Parathyroid adenoma (tissue), 2 donors: Measurements from ENCODE around the gene DPEP3.
"Not testable (repeated sequence)": the region's sequence is repeated elsewhere in the genome, so short reads cannot be mapped to it uniquely, and the experiment has no call there.

Experiments
- H2AFZ ChIP-seq: fragments of 300-600 bp; sonication (generic); one replicate; pipeline ENCODE4 v1.7.0; 2017; ENCODE audit warnings: antibody characterized with exemption, mild to moderate bottlenecking
- H3K27ac ChIP-seq: fragments of 300-600 bp; sonication (generic); one replicate; pipeline ENCODE4 v1.7.0; 2017
- H3K27me3 ChIP-seq: fragments of 300-600 bp; sonication (generic); one replicate; pipeline ENCODE4 v1.7.0; 2017; ENCODE audit warnings: low read length; ENCODE audit not compliant: control insufficient read depth, insufficient read depth
- H3K36me3 ChIP-seq: fragments of 300-600 bp; sonication (generic); one replicate; pipeline ENCODE4 v1.7.0; 2017; ENCODE audit warnings: low read length; ENCODE audit not compliant: control insufficient read depth, insufficient read depth
- H3K4me1 ChIP-seq: fragments of 300-600 bp; sonication (generic); one replicate; pipeline ENCODE4 v1.7.0; 2017; ENCODE audit warnings: control low read depth
- H3K4me2 ChIP-seq: fragments of 300-600 bp; sonication (generic); one replicate; pipeline ENCODE4 v1.7.0; 2017; ENCODE audit warnings: low read length
- H3K4me3 ChIP-seq: fragments of 300-600 bp; sonication (generic); one replicate; pipeline ENCODE4 v1.7.0; 2017; ENCODE audit warnings: low read depth, low read length
- H3K79me2 ChIP-seq: fragments of 300-600 bp; sonication (generic); one replicate; pipeline ENCODE4 v1.7.0; 2017; ENCODE audit warnings: control low read depth
- H3K9ac ChIP-seq: fragments of 300-600 bp; sonication (generic); one replicate; pipeline ENCODE4 v1.7.0; 2017; ENCODE audit warnings: mild to moderate bottlenecking
- H3K9me3 ChIP-seq: fragments of 300-600 bp; sonication (generic); one replicate; pipeline ENCODE4 v1.7.0; 2017; ENCODE audit warnings: low read length; ENCODE audit not compliant: control insufficient read depth
- TF ChIP-seq, protein P1 (sequence below): fragments of 300-600 bp; sonication (generic); IDR thresholded peaks from one replicate; pipeline ENCODE4 v1.7.0; 2017; ENCODE audit warnings: antibody characterized with exemption, mild to moderate bottlenecking
- donor health status: primary hyperparathyroidism.

The DPEP3 gene

DNA sequence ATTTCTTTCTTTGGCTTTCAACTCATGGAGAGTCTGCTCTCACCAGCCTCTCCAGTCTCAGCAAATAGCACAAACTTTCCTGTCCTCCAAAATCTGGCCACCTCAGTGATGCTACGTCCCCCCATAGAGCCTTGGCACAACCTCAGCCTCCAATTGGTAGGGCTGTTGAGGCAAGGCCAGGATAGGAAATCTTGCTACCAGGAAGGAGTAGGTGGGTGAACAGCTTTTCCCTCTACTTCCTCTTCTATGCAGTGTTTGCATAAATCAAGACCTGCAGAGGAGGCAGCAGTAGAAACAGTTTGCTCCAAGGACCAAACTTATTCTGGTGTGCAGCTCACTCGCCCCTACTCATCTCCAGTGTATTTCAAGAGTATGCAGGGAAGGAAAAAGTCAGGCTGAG is 19.7 kb upstream of the DPEP3 start:
- no peak overlapping the region for H3K27ac ChIP-seq
- no peaks in the 10 kb centered on the region for H3K27me3 ChIP-seq
- H3K4me3 ChIP-seq = no peak overlapping the region

DNA sequence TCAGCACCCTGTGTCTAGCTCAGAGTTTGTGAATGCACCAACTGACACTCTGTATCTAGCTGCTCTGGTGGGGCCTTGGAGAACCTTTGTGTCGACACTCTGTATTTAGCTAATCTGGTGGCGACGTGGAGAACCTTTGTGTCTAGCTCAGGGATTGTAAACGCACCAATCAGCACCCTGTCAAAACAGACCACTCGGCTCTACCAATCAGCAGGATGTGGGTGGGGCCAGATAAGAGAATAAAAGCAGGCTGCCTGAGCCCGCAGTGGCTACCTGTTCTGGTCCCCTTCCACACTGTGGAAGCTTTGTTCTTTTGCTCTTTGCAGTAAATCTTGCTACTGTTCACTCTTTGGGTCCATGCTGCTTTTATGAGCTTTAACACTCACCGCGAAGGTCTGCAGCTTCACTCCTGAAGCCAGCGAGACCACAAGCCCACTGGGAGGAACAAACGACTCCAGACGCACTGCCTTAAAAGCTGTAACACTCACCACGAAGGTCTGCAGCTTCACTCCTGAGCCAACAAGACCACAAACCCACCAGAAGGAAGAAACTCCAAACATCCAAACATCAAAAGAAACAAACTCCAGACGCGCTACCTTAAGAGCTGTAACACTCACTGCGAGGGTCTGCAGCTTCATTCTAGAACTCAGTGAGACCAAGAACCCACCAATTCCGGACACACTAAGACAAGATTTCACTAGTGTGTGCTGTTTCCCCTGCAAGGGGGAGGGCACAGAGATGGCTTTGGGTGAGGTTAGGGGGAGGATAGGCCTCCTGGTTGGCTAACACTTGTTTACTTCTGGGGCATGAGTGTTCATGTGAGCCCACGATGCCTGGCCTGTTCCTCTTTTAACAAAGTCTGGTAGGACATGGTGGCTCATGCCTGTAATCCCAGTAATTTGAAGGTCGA is 18.7 kb upstream of the DPEP3 start, which contains the start of gene DPEP2:
Gene DPEP2 (minus strand): TSS at position 706 of the 910 bp plus-strand sequence. CDS start 6,272 bp downstream, outside the sequence.
- H3K9ac ChIP-seq, H3K4me1 ChIP-seq, H3K27me3 ChIP-seq, H3K36me3 ChIP-seq, H3K4me2 ChIP-seq, H3K4me3 ChIP-seq, H2AFZ ChIP-seq, H3K9me3 ChIP-seq, H3K79me2 ChIP-seq: not testable (repeated sequence)
- H3K27ac ChIP-seq = peak within 1 kb of the TSS; percentile 15

More for the DNA sequence above, 19.7 kb upstream of the DPEP3 start:
- Histone ChIP-seq H2AFZ (no peak overlapping the region), H3K9ac (no peak overlapping the region), H3K79me2 (no peaks in the 10 kb centered on the region), H3K9me3 (no peaks in the 10 kb centered on the region), H3K4me2 (no peak overlapping the region), H3K4me1 (no peaks in the 10 kb centered on the region), H3K36me3 (no peaks in the 10 kb centered on the region)
- TF ChIP-seq, protein P1, sequence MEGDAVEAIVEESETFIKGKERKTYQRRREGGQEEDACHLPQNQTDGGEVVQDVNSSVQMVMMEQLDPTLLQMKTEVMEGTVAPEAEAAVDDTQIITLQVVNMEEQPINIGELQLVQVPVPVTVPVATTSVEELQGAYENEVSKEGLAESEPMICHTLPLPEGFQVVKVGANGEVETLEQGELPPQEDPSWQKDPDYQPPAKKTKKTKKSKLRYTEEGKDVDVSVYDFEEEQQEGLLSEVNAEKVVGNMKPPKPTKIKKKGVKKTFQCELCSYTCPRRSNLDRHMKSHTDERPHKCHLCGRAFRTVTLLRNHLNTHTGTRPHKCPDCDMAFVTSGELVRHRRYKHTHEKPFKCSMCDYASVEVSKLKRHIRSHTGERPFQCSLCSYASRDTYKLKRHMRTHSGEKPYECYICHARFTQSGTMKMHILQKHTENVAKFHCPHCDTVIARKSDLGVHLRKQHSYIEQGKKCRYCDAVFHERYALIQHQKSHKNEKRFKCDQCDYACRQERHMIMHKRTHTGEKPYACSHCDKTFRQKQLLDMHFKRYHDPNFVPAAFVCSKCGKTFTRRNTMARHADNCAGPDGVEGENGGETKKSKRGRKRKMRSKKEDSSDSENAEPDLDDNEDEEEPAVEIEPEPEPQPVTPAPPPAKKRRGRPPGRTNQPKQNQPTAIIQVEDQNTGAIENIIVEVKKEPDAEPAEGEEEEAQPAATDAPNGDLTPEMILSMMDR = no peak

DNA sequence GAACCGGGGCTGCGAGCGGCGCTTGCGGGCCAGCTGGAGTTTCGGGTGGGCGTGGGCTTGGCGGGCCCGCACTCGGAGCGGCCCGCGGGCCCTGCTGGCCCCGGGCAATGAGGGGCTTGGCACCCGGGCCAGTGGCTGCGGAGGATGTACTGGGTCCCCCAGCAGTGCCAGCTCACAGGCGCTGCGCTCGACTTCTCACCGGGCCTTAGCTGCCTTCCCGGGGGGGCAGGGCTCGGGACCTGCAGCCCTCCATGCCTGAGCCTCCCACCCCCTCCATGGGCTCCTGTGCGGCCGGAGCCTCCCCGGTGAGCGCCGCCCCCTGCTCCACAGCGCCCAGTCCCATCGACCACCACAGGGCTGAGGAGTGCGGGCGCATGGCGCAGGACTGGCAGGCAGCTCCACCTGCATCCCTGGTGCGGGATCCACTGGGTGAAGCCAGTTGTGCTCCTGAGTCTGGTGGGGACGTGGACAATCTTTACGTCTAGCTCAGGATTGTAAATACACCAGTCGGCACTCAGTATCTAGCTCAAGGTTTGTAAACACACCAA is 18.0 kb upstream of the DPEP3 start:
- H3K27ac ChIP-seq, H3K36me3 ChIP-seq, H2AFZ ChIP-seq, H3K79me2 ChIP-seq, H3K9ac ChIP-seq, H3K27me3 ChIP-seq, H3K4me1 ChIP-seq, H3K9me3 ChIP-seq, H3K4me3 ChIP-seq, H3K4me2 ChIP-seq: not testable (repeated sequence)

DNA sequence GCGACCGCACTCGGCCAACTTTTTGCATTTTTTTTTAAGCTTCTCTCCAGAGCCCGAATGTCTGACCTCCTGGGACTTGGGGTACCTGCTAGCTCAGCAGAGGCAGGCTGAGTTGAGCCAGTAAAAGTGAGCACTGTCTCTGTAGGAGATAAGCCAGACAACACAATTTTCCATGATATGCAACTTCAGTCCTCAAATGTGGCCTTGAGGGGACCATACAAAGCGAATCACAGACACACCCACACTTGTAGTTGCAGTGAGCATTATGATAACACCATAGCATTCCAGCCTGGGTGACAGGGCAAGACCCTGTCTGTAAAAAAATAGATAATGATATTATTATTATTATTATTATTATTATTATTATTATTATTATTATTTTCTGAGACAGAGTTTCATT is 16.4 kb upstream of the DPEP3 start:
- H3K9me3 ChIP-seq = no peaks in the 10 kb centered on the region
- TF ChIP-seq, protein P1 = no peak
- H3K36me3 ChIP-seq = no peaks in the 10 kb centered on the region
- no peak overlapping the region for H3K4me2 ChIP-seq
- H3K4me1 ChIP-seq = no peaks in the 10 kb centered on the region
- no peak overlapping the region for H2AFZ ChIP-seq
- H3K4me3 ChIP-seq = no peak overlapping the region
- H3K27ac ChIP-seq = no peak overlapping the region
- H3K9ac ChIP-seq = no peak overlapping the region
- no peaks in the 10 kb centered on the region for H3K27me3 ChIP-seq
- no peaks in the 10 kb centered on the region for H3K79me2 ChIP-seq

DNA sequence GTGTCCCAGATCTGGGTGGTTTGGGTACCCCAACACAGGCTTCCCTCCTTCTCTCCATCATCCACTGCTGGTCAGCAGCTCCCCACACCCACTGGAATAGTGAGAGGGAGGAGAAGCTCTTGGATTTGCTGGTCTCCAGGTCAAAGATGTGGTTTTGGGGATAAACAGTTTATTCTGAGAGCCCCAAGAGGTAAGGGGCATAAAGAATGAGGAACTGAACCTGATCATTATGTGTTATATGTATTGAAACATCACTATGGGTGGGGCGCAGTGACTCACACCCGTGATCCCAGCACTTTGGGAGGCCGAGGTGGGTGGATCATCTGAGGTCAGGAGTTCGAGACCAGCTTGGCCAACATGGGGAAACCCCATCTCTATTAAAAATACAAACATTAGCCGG is 15.1 kb upstream of the DPEP3 start:
- H3K9ac ChIP-seq = no peak overlapping the region
- no peaks in the 10 kb centered on the region for H3K9me3 ChIP-seq
- no peaks in the 10 kb centered on the region for H3K36me3 ChIP-seq
- H3K27ac ChIP-seq = no peak overlapping the region
- H3K4me3 ChIP-seq = no peak overlapping the region
- no peaks in the 10 kb centered on the region for H3K4me1 ChIP-seq
- no peak overlapping the region for H3K4me2 ChIP-seq
- no peak overlapping the region for H2AFZ ChIP-seq
- no peaks in the 10 kb centered on the region for H3K79me2 ChIP-seq
- TF ChIP-seq, protein P1 = no peak
- no peaks in the 10 kb centered on the region for H3K27me3 ChIP-seq

DNA sequence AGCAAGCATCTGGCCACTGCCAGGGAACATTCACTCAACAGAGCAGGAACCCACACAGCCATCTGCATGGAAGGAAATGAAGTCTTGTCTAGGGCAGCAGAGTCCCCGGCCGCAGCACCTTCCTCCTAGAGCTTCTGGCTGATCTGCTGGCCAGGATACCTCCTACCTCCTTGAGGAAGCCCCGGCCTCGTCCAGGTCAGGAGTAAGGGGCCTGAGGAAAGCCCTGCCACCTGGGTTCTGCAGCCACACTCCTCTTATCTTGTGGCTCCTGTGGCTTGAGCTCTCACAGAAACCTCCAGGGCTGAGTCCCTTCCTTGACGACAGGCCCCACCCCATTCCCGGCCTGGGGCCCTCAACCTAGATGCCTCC is 13.7 kb upstream of the DPEP3 start:
- H3K4me3 ChIP-seq, H3K4me2 ChIP-seq, H3K36me3 ChIP-seq, H3K9ac ChIP-seq, H3K4me1 ChIP-seq, H3K9me3 ChIP-seq, H3K27me3 ChIP-seq, H3K79me2 ChIP-seq: not testable (repeated sequence)
- peak overlapping the region; percentile 78 for H2AFZ ChIP-seq
- peak overlapping the region; percentile 11 for H3K27ac ChIP-seq
